HG03571 (cell line): ENCODE data around the gene HSD17B2.

ENCODE experiments used
- ATAC-seq: cut with Tn5 transposase; IDR thresholded peaks from one replicate; pipeline ENCODE4 v1.9.1; 2021; ENCODE audit not compliant: unreplicated experiment

The HSD17B2 gene

GRCh38 chr16:82047374-82047773 is 12.3 kb downstream of the HSD17B2 start:
- ATAC-seq = no peak

GRCh38 chr16:82047787-82048186 is 12.7 kb downstream of the HSD17B2 start:
- ATAC-seq = no peak

GRCh38 chr16:82049484-82049883 is 14.4 kb downstream of the HSD17B2 start:
- no peak for ATAC-seq

- no peak for ATAC-seq
Measured at GRCh38 chr16:82050506-82050905, 15.5 kb downstream of the HSD17B2 start.

- no peak for ATAC-seq
Measured at GRCh38 chr16:82050909-82051357, 15.9 kb downstream of the HSD17B2 start.

- no peak for ATAC-seq
Measured at GRCh38 chr16:82051656-82052055, 16.6 kb downstream of the HSD17B2 start.

- ATAC-seq = no peak
Measured at GRCh38 chr16:82055117-82055516, 20.1 kb downstream of the HSD17B2 start.

GRCh38 chr16:82055728-82056549 is 20.9 kb downstream of the HSD17B2 start:
- ATAC-seq = no peak

GRCh38 chr16:82056550-82056896 is 21.5 kb downstream of the HSD17B2 start:
- no peak for ATAC-seq

GRCh38 chr16:82059161-82059982 is 24.3 kb downstream of the HSD17B2 start:
- no peak for ATAC-seq

GRCh38 chr16:82059983-82060421 is 24.9 kb downstream of the HSD17B2 start:
- no peak for ATAC-seq

GRCh38 chr16:82061861-82062525 is 26.9 kb downstream of the HSD17B2 start:
- ATAC-seq = no peak

- no peak for ATAC-seq
Measured at GRCh38 chr16:82062645-82063058, 27.6 kb downstream of the HSD17B2 start.

GRCh38 chr16:82063456-82064082 is 28.5 kb downstream of the HSD17B2 start:
- no peak for ATAC-seq

- no peak for ATAC-seq
Measured at GRCh38 chr16:82067042-82067803, 32.2 kb downstream of the HSD17B2 start.

- ATAC-seq = no peak
Measured at GRCh38 chr16:82067804-82068325, 32.8 kb downstream of the HSD17B2 start.

GRCh38 chr16:82070656-82071369 is 35.8 kb downstream of the HSD17B2 start:
- ATAC-seq = no peak

- no peak for ATAC-seq
Measured at GRCh38 chr16:82071421-82071820, 36.4 kb downstream of the HSD17B2 start.

- ATAC-seq = no peak
Measured at GRCh38 chr16:82072313-82072712, 37.3 kb downstream of the HSD17B2 start.
